HTERT RPE-1 (cell line): ENCODE measurements around the gene COL21A1.

Experiments
- in situ Hi-C: fragments of 300-500 bp; cut with MboI; formaldehyde crosslinking; loops from 4 replicates; pipeline ENCODE4 v1.14.3; 2020; ENCODE audit warnings: low sequenced_read_pairs

The COL21A1 gene

DNA sequence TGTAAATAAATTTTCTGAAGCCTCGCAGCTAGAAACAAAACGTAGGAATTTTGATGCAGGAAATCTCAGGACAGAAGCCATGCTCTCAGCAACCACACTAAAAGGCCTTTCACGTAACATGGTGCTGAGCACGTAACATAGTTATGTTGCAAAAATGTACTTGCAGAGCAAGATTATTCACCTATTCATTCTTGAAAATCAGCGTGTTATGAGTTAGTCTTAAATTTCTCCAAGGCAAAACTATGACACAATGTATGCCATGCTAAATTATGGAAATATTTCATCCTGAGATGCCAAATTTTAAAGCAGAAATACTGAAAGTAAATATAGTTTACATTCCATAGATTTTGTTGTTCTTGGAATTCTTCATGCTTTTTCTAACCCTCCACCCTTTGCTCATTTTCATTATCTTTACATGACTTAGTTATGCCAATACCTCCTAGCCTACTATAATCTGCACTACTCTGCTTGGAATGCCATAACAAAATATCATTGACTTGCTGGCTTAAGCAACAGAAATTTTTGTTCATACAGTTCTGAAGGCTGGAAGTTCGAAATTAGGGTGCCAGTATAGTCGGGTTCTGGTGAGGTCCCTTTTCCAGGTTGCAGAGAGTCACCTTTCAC is 192.2 kb downstream of the COL21A1 start:
- in situ Hi-C loops, result no loop called here

DNA sequence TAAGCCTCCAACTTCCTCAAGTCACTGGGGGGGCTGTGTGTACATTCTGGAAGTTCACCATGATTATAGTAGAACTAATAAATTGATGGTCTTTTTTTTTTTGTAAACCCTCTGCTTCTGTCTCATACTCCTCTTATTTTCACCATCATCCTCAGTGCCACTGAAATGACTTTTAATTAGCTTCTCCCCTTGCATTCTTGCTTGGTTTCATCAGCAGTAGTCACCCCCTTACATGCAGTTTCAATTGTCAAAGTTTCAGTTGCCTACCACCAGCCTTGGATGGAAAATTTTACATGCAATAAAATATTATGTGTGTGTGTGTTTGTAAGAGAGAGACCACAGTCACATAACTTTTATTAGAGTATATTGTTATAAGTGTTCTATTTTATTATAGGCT is 196.2 kb downstream of the COL21A1 start:
- in situ Hi-C loops, result no loop called here

DNA sequence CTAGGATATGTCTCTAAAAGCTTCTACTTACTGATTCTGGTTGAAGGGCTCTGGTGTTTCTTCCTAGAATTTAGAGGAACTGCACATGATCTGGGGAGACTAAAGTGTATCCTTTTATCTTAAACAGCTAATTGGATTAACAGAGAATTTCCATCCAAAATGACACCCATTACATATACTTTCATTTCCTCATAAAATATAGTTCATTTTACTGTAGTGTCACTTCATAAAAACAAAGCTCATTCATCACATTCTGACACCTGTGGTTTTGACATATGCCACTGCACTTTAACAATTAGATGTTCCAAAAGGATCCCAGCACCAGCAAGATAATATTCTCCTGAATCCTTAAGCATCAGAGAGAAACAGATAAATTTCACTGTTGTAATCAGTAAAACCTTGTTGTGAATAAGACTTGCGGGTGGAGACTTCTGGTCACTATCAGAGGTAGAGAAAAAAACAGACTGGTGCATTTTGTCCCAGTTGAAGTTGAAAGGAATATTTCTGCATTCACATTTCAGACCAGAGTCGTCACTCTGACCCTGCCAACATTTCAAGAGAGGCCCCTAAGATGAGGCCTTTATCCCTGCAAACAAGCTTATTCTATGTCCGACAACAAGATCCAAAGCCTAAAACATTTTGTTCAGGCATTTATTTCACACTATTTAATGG is 196.7 kb downstream of the COL21A1 start:
- in situ Hi-C loops, result no loop called here

DNA sequence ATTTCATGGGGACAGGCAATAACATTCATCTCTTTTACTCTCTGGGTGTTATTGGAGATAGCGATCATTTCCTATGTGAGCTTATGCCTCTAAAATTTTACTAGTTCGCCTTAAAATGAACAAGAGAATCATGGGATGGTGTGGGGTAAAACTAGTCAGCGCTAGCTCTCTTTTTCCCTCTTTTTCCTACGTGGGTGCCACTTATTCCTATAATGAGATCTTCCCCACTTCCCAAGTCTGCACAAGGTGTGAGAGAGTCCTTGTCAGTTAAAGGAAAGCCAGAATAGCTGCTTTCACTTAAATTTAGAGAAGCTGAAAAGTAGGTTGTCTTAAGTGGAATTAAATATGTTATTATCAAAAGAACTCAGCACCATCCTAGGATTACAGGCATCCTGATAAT is 198.8 kb downstream of the COL21A1 start:
- in situ Hi-C loops, result no loop called here

DNA sequence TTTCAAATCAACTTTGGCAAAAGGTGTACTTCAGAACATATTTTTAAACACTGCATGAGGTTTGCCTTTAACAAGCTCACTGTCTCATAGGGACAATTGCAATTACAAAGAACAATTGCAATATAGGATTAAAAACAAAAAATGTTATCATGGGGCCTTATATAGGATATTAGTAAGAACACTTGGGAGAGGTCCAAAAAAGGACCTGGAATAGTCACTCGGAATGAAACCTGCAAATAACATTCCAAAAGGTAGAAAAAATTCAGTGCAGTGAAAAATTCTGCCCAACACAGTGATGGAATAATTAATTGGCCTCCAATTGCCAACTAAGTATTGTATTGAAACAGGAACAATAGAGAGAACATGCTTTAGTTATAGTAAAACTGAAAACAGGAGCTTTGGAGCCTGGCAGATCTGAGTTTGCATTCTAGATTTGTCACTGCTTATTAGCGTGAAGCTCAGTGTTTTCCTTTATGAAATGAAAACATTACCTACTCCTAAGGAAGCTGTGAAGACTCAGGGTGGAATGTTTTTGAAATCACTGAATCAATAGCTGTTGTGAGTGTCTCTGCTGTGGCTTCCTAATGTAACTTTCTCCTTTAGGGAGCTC is 199.3 kb downstream of the COL21A1 start:
- in situ Hi-C loops, result no loop called here

DNA sequence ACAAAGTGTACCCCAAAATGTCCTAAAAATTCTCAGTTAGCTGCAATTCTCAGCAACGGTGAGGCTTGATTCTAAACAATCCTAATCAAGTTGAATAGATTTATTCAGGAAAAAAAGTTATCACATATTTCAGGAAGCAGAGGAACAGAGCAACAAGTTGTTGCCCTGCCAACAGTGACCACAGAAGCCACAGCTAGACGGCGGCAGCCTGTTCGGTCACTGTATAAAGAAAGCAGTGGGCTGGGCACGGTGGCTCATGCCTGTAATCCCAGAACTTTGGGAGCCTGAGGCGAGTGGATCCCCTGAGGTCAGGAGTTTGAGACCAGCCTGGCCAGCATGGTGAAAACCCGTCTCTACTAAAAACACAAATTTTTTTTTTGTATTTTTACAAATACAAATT is 200.8 kb downstream of the COL21A1 start:
- in situ Hi-C loops, result no loop called here

DNA sequence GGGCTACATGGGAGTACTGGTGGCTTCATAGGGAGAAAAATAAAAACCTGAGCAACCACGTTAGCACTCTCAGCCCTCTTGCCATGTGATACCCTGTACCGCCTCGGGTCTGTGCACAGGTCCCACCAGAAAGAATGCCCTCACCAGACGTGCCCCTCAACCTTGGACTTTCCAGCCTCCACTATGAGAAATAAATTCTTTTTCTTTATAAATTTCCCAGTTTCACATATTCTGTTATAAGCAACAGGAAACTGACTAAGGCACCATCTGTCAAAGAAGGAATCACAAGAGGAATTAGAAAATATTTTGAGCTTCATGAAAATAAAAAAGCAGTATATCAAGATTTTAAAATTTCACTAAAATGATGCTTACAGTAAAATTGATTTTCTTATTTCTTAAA is 203.6 kb downstream of the COL21A1 start:
- in situ Hi-C loops, result no loop called here

DNA sequence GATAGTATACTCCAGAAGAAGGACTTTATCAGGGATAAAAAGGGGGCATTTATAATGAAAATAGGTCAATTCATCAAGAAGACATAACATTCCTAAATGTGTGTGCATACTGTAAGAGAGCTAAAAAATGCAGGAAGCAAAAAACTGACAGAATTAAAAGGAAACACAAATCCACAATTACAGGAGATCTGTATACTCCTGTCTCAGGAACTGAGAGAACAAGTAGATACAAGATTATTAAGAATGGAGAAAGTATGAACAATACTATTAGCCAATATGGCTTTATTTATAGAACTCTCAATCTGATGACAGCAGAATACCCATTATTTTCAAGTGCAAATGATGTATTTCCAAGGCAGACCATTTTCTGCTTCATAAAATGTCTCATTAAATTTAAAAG is 204.3 kb downstream of the COL21A1 start:
- in situ Hi-C loops, result no loop called here

DNA sequence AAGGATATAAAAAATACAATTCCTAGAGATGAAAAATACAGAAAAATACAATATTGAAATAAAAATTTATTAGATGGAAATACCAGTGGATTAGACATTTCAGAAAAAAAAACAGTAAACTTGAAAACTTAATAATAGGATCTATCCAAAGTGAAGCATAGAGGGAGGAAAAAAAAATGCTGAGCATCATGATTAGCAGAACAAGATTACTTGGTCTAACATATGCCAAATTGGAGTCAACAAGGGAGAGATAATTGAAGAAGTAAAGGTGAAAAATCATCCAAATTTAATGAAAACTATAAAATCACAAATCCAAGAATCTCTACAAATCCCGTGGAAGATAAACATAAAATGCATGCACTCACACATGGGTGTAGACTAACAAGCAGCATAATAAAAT is 205.8 kb downstream of the COL21A1 start:
- in situ Hi-C loops, result no loop called here

DNA sequence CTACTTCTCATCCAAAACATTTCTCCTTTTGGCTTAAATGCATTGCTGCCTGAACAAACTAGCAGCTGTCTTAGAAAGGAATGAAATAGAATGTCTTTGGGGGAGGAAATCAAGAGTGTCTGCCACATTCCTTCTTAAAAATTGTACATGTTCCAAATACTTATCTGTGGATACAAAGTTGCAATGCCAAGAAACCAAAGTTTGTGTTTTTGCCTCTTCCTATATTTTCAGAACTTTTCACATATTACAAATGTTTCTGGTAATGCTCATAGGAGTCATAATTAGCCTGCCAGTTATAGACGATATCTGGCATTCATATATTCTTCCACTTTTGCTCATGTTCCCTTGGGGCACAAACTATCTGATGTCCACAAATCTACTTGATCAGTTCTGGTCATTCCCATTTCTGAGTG is 206.5 kb downstream of the COL21A1 start:
- in situ Hi-C loops, result no loop called here

DNA sequence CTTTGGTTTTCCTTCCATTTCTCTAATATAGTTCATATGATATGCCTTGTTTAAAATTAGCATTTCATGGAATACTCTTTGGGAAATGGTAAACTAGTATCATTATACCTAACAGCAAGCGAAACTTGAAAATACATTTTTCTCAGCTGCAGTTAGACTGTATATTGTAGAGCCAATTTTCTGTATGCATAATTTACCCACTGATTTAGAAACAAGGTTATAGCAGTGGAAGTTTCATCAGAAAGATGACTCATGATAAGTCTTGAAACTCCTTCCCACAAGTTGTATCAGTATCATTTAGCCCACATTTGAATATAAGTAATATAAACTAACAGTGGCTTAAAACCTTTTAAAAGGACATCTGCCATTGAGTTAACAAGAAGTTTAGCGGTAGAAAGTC is 207.2 kb downstream of the COL21A1 start:
- in situ Hi-C loops, result no loop called here

DNA sequence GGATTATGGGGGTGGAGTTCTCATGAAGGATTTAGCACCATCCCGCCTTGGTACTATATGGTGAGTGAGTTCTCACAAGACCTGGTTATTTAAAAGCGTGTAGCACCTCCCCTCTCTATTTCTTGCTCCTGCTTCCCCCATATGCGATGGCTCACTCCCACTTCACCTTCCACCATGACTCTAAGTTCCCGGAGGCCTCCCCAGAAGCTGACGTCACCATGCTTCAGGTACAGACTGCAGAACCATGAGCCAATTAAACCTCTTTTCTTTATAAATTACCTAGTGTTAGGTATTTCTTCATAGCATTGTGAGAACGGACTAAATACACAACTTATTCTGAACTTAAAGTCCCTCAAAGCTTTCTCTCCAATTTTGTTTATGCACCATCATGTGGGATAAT is 208.6 kb downstream of the COL21A1 start:
- in situ Hi-C loops, result no loop called here

DNA sequence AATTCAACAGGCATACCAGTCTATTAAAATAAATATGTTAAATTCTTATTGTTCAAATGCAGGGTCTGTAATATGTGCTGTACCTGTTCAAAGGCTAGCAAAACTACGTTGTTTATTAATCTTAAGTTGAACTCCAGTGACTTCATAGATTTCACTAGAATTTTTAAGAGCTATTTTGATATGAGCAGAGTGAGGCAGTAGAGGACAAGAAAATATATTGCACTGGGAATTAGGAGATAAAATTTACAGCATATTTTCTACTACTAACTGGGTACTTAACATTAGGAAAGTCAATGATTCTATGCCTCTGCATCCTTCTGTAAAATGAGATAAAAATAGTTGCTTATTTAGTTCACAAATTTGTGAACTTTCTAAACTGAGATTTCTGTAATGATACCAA is 209.8 kb downstream of the COL21A1 start:
- in situ Hi-C loops, result no loop called here

DNA sequence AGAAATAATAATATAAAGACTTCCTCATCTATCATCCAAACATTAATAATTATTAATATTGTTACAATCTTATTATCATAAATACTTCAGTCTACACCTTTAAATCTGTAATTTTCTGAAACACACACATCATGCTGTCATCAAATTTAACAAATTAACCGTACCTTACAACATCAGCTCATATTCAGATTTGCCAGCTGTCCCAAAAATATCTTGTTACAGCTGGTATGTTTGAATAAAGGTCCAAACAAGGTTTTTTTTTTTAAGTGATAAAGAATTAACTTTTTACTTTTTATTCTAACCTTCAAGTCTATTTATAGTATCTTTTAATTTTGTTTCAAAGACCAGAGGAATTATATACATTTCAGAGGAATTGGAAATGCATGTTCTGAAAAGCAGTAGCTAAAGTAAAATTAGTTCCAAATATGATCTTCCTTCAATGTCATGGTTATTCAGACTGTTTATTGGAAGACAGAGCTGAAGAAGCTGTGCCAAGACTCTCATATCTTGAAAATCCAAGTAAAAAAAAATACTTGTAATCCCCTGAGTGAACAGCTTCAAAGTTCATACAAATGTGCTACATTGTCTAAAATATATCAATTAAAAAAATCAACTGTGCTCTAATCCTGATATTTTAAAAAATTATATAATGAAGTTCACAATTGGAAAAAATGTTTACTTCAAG is 210.3 kb downstream of the COL21A1 start:
- in situ Hi-C loops, result no loop called here

DNA sequence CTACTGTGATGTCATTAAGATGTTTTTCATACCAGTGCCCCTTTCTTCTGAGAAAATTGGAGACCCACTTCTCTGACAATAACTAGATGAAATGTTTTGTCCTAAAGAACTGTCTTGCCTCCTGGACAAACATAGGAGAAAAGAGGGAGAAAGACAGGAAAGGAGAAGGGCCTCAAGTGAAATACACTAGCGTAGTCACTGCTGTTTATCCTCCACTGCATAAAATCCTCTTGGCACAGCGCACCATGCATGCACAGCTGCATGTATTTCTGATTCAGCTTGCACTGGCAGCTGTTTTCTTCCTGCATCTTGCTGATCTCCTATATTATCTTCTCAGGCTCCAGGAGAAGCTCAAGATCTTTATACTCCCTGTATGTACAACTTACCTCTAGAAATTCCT is 214.0 kb downstream of the COL21A1 start:
- in situ Hi-C loops, result no loop called here

DNA sequence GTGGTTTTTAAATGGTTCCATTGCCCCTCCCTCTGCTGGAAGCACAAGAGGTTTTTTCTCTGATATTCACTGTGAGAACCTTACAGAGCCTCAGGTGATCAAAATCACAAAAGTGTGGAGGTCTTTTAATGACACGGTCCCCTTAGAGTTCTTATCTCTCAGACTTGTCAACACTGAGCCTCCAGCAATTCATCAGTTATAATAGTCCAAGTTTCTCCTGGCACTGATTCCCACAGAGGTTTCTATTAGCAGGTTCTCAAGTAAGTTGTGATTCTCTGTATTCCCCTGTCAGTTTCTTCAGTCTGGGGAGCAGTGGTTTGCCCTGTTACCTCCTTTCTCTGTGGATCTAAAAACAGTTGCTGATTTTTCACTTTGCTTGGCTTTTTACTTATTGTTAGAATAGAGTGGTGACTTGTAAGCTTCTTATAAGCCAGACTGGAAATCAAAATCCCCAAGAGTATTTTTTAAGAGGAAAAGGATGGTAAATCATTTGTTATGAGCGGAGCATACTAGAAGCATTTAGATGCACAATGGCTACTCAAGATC is 214.6 kb downstream of the COL21A1 start:
- in situ Hi-C loops, result no loop called here

DNA sequence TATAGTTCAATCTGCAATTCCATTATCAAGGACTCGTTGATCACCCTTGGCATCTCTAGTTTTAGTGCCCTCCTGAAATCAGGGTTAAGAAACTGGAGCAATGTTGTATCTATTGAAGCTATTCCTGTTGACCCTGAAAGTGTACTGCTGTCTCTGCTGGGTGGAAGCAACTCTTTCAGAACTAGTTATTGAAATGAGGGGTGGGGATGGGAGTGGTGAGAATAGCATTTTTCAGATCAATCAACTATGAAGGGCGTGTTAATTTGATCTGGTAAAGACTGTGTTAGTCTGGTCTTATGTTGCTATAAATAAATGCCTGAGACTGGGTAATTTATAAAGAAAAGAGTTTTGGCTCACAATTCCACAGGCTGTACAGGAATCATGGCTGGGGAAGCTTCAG is 219.5 kb downstream of the COL21A1 start:
- in situ Hi-C loops, result no loop called here

DNA sequence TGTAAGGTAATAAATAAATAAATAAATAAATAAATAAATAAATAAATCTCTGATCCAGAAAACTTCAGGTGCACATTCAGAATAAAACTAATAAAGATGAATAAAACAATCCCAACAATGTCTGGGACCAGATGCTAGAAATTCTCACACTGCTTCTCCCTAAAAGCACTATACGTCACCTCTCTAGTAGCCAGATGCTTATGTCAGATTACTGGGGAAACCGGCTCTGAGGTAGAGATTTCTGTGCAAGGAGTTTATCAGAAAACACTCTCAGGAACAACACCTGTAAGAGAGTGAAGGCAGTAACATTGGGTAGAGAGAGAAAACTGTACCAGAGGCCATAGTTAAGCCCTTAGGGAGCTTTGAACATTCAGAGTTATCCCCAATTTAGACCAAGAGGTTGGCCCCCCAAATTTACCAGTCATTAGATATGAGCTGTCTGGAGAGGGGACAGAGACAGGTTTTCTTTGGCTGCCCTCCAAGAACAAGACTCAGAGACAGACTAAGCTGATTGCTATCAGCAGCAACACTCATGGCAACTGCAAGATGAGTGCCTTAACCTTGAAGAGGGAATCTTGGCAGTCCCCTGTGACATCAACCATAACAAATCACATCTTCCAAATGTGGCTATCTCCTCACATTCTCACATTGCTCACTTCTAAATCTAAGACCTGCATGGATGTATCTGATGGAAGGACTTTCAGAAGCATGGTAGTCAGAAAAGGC is 220.8 kb downstream of the COL21A1 start:
- in situ Hi-C loops, result no loop called here

DNA sequence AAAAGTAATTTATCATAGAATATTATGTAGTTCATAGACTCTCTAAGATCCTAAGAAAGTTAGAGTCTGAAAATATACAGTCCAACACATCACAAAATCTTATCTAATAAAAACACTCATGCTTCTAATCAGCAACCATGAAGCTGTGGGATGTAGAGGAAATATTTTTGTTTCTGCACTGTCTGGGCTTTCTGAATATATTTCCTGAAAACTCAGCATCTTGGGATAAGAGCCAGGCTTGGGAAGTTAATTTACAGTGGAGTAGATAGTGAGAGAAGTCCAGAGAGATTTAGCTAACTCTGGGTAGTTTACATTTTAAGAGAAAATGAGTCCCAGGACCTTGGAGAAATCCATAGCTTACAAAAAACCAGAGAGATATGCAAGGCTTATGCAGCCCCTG is 221.6 kb downstream of the COL21A1 start:
- in situ Hi-C loops, result no loop called here

DNA sequence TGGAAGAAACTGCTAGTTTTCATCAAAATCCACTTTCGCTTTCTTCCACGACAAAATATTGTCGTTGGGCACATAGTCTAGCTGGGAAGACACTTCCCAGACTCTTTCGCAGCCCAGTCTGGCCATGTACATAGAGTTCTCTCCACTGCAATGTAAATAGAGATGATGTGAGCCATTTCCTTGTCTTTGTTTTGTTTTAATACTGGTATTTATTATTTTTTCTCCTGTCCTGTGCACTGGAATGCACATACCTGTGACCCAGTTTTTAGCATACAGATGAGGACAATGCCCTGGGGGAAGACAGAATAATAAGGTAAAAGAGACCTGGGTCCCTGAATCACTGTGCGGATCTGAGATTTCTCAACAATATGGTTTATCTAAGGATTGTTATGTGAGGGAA is 222.4 kb downstream of the COL21A1 start:
- in situ Hi-C loops, result no loop called here

DNA sequence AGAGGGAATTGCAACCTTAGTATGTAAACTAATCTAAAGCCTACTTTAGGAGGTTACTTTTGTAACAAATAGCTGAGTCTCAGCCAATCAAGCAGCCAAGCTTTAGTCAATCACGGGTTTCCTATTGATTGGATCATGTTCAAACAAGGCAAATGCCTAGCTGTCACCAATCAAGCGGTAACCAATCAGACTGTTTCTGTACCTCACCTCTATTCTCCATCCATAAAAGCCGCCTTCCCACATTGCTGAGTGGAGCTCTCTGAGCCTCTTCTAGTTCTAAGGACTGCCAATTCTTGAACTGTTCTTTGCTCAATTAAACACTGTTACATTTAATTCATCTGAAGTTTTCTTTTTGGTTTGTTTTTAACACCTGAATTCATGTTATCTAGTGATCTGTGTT is 223.6 kb downstream of the COL21A1 start:
- in situ Hi-C loops, result no loop called here
